Stimulated activated naive CD8-positive, alpha-beta T cell treated with anti-CD3 and anti-CD28 coated beads, Interleukin-15, Interleukin-2, amounts not matched to agents 100 U/mL and 50 U/mL, for 24 hours (primary cell): ENCODE data around the gene CNTN5.

Source experiments
- ATAC-seq: fragments of 150-1000 bp; cut with Tn5 transposase; one replicate; pipeline ENCODE4 v1.10.0; 2021
- DNase-seq: peaks from one replicate; pipeline ENCODE4 v3.0.0; 2021

The CNTN5 gene

DNA sequence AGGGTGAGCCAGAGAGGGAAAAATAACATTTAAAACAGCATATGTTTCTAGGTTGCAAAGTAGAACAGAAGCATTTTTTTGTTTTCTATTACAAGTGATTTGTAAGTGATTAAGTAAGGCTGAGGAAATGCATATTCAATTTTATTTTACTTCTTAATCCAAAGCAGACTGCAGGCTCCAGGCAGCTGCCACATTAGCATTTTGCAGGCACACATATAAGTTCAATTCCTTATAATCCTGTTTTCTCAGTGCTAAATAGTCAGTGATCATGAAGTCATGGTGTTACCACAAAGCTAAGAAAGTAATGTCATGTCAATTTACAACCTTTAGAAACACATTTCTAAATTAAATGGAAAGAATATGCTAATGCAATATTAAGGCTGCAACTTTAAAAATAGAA lies 149.8 kb downstream of the CNTN5 start:
- ATAC-seq (no peak), DNase-seq (no peak)

- no peak for ATAC-seq
- no peak for DNase-seq
Measured at GRCh38 chr11:99171330-99171729, 150.6 kb downstream of the CNTN5 start.

DNA sequence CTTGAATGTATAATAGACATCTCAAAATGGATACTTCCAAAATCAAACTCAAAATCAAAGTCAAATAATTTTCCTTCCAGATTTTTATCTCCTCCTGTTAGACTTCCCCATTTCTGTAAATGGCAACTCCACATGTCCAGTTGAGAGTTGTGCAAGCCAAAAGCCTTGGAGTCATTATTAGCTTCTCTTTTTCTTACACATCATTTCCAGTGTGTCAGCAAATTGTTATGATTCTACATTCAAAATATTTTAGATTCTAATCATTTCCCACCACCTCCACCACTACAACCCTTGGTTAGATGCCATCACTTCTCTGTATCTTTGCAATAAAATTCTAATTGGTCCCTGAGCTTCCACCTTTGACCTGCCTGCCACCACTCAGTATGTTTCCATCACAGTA lies 155.7 kb downstream of the CNTN5 start:
- no peak for DNase-seq
- no peak for ATAC-seq

DNA sequence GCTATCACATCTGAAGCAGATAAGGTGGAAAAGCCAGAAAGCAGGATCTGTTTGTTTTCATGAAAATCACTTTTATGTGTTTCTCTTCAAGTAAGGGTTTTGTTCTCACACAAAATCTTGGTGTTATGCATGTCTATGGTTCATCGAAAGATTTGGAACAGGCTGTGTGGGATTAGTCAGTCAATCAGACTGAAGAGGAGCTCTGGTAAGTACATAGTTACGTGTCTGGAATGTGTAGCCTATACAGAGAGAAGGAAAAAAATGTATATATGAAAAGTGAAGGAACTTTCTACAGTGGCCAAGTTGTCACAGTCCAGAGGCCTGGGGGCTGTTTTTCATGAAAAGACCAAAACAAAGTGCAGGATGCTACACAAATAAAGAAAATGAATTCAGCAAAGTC lies 156.7 kb downstream of the CNTN5 start:
- ATAC-seq (no peak), DNase-seq (no peak)

GRCh38 chr11:99184146-99184545 lies 163.4 kb downstream of the CNTN5 start:
- no peak for ATAC-seq

DNA sequence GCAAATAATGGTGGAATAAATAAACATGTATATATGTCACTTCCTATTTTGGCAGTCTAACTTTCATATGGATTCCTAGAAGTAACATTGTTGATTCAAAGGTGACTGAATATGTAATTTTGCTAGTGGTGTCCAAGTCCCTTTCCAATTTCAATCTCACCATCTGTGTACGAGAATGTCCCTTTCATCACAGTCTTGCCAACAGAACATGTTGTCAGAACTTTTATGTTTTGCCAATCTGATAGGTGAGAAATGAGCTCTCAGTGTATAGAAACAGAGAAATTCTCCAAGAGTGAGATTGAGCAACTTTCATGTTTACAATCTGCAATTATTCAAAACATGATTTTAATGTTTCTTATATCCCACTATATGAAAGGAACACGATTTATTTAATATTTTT lies 167.5 kb downstream of the CNTN5 start:
- DNase-seq (no peak), ATAC-seq (no peak)

More at GRCh38 chr11:99184146-99184545, 163.4 kb downstream of the CNTN5 start:
- DNase-seq, result no peak

GRCh38 chr11:99192716-99193115 lies 172.0 kb downstream of the CNTN5 start:
- DNase-seq (no peak), ATAC-seq (no peak)

- DNase-seq, result no peak
- no peak for ATAC-seq
Measured at GRCh38 chr11:99197477-99197876, 176.7 kb downstream of the CNTN5 start.

DNA sequence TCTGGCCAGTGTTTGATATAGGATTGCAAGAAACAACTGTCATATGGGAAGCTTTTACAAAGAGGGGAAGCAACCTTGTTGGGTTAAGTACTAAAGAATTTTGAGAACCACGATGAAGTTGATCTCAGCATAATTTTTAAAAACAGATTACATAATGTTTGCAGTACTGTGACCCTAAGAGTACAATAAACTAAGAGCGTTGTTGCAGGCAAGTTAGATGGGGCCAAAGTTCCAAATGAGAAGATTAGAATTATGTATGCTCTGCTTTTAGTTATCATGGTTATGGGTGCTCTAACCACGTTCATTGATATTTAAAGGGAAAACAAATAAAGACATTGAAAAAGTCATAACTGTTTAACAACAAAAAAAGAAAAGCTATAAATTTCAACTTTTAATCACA lies 177.5 kb downstream of the CNTN5 start:
- ATAC-seq (no peak), DNase-seq (no peak)

- DNase-seq (no peak), ATAC-seq (no peak)
Measured at GRCh38 chr11:99199341-99199740, 178.6 kb downstream of the CNTN5 start.

- no peak for DNase-seq
- ATAC-seq, result no peak
Measured at GRCh38 chr11:99200720-99201119, 180.0 kb downstream of the CNTN5 start.

DNA sequence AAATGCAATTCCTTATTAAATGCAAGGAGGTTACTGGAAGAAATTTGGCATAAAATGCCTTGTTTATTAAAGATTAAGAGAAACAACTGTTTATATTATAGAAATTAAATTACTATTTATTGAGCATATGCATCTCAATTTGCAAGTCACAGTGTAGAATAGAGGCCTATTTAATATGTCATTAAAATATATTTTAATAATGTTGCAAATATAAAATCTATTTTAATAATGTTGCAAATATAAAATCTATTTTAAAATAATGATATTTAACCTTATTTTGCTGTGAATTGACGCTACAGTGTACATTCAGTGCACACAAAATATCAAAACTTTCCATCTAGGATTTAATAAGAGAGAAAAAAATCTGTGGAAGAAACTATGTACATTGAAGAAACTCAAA lies 188.1 kb downstream of the CNTN5 start:
- ATAC-seq (no peak), DNase-seq (no peak)

DNA sequence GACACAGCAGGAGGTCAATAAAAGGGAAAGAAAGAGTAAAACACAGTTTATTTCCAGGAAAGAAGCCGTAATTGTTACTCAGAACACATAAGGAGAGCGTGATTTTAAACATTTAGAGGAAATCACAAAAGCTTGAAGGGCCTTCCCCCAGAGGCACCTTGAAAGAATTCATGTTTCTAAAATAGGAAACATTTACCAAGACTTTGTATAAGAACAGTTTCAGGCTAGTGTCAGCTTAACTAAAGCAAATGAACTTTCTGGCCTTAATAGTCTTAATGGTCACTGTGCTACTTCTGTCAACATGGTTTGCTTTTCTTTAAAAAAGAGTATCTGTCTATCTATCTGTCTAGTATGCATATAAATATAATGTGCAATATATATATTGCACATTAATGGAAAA lies 208.8 kb downstream of the CNTN5 start:
- ATAC-seq (no peak), DNase-seq (no peak)

DNA sequence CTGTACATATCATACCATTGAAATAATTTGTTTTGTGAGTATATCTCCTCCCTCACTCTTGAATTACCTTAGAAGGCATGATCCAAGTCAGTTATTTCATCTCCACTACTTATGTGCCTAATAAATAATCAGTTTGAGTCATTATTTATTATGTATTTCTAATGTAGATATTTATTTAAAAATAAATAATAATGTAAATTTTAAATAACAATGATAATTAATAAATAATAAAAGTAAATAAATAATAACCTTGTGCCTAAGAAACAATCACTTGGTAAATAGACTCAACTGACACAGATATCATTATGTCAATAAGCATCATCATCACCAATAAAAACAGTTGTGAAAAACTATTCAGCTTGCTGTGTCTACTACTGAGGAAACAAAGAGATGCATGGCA lies 213.8 kb downstream of the CNTN5 start:
- DNase-seq (no peak), ATAC-seq (no peak)

DNA sequence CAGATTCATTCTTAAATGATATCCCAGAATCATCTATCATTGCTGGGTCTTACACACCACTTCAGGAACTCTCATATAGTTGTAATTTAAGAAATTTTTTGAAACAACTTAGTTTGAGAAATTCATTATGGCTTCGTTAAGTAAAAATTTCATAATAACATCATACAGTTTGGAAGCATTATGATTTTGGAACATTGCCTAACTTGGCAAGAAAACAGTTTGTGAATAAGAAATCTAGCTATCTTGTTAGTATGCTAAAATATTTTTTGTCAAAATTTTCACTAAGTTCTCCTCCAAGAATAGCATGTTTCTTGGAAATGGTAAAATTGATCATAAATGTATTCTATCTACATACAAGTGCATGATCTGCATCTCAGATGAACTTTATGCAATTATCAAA lies 217.7 kb downstream of the CNTN5 start:
- DNase-seq (no peak), ATAC-seq (no peak)

- DNase-seq (no peak), ATAC-seq (no peak)
Measured at GRCh38 chr11:99240192-99241030, 219.7 kb downstream of the CNTN5 start.

GRCh38 chr11:99241066-99241465 lies 220.3 kb downstream of the CNTN5 start:
- DNase-seq (no peak), ATAC-seq (no peak)

GRCh38 chr11:99244613-99245012 lies 223.9 kb downstream of the CNTN5 start:
- no peak for ATAC-seq
- no peak for DNase-seq

DNA sequence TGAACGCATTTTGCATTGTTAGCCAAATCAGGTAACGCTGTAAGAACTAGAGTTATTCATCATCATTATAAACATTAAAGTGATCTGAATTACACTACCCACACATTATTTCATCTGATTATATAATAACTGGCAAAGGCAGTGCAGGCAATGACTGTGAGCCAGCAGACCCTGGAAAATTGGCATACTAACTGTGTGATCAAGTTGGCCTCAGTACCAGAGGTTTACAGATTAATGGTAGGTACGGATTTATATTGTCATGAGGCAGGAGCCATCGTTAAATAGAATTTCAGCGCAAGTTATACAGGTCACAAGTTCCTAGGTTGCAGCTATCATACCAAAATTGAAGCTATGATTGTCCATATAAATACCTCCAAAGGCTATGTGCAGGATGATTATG lies 225.4 kb downstream of the CNTN5 start:
- ATAC-seq (no peak), DNase-seq (no peak)

GRCh38 chr11:99256614-99257013 lies 235.9 kb downstream of the CNTN5 start:
- DNase-seq (no peak), ATAC-seq (no peak)

GRCh38 chr11:99257131-99257530 lies 236.4 kb downstream of the CNTN5 start:
- ATAC-seq (no peak), DNase-seq (no peak)

DNA sequence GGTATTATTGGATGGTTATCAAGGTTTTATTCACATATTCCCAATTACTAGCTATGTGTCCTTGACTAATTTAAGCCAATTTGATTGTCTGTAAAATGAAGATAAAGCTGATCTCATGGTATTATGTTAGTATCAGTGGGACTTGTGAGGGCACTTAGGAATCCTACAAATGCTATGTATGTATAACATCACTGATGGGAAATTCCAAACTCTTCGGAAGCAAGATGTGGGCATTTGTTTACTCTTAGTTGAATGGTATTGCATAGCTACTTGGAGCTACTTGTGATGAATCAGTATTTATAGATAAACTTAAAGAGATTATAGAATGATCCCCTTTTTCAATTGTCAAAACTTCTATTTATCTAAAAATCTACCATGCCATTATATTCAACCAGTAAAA lies 239.9 kb downstream of the CNTN5 start:
- ATAC-seq (no peak), DNase-seq (no peak)

DNA sequence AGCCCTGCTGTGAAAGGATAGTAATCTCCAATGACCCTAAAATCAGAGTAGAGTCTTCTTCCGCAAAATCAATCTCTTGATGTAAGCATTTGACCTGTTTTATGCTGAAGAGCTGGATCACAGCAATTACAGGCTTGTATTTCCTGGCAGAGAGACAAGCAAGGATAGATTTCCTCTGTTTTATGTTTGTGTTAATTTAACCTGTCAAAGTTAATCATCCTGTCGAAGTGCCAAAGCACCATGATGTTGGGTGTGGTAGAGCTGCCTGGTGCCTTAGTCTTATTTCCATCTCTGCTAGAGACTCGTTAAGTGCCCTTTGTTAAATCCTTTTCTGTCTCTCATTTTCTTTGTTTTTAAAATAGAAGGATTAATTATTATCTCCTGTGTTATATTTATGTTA lies 248.1 kb downstream of the CNTN5 start:
- ATAC-seq, result no peak
- DNase-seq, result no peak

GRCh38 chr11:99271527-99271926 lies 250.8 kb downstream of the CNTN5 start:
- no peak for DNase-seq
- ATAC-seq, result no peak

DNA sequence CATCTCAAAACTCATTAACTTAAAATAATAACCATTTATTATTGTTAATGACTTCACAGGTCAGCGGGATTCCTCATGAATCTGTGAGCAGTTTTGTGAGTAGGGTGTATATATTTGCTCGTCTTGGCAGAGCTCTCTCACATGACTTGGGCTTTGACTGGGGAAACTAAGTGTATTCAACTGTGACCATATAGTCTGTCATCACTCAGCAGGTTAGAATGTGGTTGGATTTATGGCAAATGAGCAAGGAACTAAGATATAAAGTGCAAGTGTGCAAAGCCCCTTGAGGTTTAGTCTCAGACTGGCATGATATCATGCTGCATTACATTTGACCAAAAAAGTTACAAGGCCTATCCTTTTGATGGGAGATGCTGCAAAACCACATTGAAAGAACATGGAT lies 254.8 kb downstream of the CNTN5 start:
- ATAC-seq (no peak), DNase-seq (no peak)
